GM19351 (cell line): ENCODE measurements around the gene NTM.
A peak's percentile ranks its signal among the peaks of the same experiment; 100 is the strongest.

Experiments used
- ATAC-seq: cut with Tn5 transposase; IDR thresholded peaks from one replicate; pipeline ENCODE4 v1.9.1; 2021; ENCODE audit warnings: mild to moderate bottlenecking, moderate library complexity; ENCODE audit not compliant: unreplicated experiment

Gene NTM

DNA sequence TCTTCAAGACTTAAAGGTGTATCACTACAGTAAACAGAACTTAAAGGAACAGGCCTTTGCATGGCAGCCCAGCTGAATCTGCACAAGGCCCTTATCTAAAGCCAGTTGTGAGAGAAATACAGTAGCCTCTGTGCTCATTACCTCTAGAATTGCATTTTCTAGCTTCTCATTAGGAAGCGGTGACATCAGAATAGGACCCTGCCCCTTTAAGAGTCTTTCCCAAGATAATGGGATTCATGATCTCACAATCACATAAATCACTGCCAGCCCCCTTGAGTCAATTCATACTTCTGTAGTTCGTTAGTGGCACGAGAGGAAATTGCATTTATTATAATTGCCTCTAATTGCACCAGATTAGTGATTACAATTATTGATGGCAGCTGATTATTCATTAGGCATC, 170.3 kb downstream of the NTM start:
- ATAC-seq: no peak

DNA sequence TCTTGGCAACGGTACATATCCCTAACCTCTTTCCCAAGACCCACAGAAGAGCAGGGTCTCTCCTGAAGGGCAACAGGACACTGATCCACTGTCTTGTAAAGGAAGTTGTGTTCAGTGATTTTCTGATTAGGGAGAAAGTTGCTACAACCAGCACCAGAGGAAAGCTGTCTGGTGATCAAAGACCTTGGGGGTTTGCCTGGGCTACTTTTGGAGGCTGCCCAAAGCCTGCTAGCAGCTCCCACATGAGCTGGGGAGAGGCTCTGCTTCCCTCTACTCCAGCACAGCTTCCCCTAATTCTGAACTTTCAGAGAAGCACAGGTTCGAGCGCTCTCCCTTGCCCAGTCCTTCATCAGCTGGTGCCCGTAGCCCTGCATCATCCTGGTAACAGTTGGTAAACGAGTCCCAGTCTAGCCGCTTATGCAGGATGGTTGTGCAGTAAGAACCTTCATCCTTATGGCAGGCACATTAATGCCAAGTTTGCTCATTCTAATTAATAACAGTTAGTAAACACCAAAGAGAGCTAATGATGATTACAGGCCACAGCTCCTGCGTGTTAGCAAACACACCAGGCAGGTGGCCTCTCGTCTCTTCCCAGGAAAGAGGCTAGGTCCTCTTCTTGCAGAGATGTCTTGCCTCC, 173.1 kb downstream of the NTM start:
- no peak for ATAC-seq

GRCh38 chr11:131544591-131544990, 174.2 kb downstream of the NTM start:
- ATAC-seq: no peak

DNA sequence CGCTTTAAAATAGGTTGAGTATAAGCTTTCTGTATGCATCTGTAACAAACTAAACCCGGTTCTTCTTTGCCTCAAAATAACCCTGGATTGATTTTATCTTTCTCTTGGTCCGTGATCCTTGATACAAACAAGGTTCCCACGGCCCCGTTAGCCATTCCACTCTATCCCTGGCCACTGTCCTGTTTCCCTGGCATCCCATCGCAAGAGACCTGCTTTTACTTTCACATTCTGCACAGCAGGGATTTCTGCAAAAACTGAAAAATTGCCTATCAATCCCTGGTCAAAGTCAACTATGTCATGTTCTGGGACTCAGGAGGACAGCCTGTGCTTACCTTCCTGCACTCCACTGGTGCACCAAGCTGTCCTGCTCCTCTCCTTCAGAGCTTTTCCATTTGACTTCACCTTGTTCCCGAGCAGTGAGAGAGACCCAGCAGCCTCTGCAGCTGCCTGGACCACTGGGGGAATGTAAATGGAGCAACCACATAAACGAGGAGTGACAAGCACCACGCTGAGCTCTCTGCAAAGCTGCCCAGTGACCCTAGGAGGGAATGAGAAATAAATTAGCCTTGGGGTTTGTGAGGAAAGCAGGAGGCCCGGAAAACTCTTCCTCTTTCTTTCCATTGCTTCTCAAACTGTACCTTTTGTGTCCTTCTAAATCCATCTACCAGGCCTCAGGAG, 175.9 kb downstream of the NTM start:
- no peak for ATAC-seq

GRCh38 chr11:131549099-131549498, 178.7 kb downstream of the NTM start:
- no peak for ATAC-seq

GRCh38 chr11:131549770-131550169, 179.4 kb downstream of the NTM start:
- no peak for ATAC-seq

DNA sequence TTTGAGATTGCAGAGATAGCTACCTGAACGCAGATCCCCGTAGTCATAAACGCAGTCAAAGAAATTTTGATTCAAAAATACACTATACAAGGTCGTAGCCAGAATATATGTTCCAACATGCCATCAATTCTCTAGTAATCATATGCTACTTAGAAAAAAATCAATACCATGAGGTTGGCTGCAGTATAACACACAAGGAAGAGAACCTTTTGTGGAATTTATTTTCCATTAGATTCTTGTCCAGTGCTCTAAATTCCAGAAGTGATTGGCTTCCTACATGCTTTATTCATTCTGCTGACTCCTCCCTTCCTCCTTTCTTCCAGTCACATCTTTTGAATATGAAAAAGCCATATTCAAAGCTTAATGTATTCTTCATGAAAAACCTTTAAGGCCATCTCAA, 189.9 kb downstream of the NTM start:
- no peak for ATAC-seq

DNA sequence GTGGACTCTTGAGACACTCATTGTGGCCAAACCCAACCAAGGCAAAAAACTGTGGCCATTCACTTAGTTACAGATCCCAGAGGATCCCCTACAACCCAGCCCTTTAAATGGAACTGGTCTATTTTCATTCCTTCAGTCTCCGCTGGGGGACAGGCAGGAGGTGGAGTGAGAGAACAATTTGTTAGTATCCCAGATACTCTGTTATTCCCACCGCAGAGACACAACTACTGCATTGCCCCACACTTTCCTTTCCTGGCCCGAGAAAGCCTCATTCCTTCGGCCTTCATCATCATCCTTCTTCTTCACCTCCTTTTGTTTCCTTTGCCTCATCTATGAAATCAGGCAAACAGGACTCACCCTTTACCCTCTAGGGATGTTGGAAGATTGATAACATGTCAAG, 191.1 kb downstream of the NTM start:
- ATAC-seq: no peak

DNA sequence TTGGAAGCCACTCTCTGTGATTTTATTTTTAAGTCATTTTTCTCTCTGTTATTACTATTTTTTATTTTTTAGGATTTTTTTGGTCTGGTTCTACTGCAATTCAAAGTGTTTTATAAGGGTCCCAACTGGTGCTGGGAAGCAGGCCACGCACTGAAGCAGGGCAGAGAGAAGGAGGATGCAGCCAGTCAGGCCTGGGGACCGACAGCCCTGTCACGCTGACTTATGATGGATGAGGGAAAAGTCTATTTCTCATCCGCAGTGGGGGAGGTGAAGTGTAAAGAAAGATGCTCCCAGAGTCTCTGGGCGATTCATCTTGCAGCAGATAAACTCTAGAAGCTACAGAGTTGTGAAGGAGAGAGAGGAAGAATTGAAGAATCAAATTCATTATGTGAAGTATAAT, 191.6 kb downstream of the NTM start:
- ATAC-seq: no peak

DNA sequence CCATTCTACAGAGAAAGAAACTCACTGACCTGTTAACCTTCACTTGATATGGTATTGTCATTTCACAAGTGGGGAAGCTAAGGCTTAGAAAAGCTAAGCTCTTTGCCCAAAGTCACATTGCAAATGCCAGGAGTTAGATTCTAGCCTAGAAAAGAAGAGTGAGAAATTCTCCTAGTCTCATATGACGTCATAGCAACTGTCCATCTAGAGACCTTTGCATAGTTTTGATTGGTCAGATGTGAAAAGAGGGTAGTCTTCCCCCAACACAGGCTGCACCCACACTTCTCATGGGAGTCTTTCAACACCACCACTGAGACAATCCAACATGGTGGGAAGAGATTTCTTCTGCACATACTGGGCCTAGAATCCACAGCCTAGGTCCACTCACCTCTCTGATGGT, 197.9 kb downstream of the NTM start:
- no peak for ATAC-seq

DNA sequence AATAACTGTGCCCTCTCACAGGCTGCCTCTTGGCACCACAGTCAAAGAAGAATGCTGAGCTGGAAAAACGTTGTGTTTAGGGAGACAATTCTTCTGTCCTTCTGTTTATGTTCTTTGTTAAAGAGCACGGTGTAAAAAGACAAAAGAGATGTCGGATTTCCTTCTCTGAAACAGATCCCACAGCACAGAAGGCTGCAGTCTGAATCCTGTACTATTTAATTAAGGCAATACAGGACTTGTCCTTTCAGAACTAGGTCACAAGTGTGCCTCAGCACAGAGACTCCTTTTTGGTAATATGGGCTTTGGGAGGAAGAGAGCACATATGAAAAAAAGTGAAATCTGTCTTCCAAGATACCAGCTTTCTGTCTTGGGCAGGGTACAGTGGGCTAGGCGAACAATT, 201.2 kb downstream of the NTM start:
- no peak for ATAC-seq

GRCh38 chr11:131572423-131572822, 202.0 kb downstream of the NTM start:
- ATAC-seq: no peak

DNA sequence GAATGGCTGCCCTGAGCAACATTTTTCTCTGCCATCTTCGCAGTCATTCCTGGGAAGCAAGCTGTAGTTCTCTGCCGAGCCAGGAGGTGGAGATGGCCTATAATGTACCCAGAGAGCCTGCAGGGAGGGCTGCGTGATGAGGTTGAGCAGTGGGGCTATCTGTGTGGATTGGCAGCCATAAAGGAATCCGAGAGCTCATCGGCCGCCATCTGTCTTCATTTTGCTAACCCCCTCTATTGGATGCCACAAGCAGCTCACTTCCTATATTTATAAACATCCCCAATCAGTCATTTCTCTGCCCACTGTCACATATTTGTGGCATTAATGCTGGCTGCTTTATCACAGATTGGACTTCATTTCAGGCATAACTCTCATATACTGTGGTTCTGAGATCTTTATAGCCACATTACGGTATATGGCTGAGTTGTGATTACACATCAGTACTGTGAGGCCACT, 209.5 kb downstream of the NTM start:
- ATAC-seq: peak; percentile 87

DNA sequence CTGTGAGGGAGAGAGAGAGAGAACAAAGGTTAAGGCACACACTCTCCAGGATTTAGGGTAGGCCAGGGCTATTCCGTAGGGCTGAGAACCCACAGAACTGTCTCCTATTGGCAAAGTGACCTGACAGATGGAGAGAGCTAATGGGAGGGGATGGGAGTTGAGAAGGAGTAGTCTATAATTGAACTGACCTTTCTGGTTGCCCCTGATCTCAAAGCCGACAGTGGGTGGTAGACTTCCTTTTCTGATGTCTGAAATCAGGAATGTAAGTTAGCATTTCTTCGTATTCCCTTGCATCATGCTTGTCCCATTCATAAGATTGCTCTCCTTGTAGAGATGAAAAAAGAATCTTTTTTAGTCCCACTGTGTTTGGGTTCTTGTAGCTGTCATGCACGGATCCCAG, 210.1 kb downstream of the NTM start:
- no peak for ATAC-seq

- no peak for ATAC-seq
Observed at GRCh38 chr11:131581046-131581445, 210.6 kb downstream of the NTM start.

- ATAC-seq: no peak
Observed at GRCh38 chr11:131582021-131582525, 211.7 kb downstream of the NTM start.

- no peak for ATAC-seq
Observed at GRCh38 chr11:131583421-131583820, 213.0 kb downstream of the NTM start.

DNA sequence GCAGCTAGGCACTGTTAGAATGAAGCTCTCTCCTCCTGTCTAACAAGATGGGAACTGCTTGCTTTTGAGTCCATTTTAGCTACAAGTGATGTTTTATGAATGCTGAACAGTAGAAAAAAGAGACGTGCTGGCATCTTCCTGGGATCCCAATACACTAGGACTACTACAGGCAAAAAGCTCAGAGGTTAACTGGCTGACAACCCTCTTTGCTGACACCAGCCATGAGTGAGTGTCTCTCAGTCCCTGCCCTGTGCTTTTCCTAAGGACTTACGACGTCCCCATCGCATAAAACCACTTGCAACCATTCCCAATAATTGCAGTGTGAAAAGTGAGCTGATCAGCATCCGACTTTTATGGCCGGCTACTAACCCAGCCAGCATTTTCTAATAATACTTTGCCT, 213.5 kb downstream of the NTM start:
- ATAC-seq: no peak

DNA sequence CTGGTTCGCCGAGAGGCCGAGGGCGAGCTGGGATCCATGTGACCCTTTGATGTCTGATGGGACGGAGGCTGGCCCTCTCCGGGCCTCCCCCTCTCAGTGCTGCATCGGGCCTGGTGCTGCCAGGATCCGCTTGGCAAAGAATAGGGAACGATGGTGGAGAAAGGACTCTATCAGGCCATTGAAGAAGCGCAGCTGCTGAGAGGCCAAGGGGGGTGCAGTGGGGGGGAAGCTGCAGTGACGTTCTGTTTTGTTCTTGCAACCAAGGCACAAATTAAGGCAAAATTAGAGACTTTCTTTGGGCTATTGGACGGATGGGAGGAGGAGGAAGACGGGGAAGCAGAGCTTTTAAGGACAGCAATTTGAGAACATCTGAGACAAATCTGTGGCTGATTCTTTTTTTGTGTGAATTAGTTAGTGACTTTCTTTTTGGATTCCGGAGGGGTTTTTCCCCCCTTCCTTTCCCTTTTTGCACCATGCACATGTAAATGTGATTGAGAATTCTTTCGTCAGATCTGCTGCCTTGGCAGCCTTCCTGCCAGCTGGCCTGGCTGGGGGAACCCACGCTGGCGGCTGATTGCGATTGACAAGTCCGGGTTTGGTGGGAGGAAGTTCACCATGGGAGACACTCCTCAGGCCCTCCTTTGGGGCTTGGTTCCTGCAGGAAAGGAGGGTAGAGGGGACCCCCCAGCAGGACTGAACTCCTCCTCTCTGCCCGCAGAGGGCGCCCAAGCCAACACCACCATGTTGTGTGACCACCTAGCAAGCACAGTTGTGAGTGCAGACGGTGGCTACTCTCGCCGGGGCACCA, 214.6 kb downstream of the NTM start:
- ATAC-seq: no peak

GRCh38 chr11:131588057-131588456, 217.6 kb downstream of the NTM start:
- ATAC-seq: no peak

DNA sequence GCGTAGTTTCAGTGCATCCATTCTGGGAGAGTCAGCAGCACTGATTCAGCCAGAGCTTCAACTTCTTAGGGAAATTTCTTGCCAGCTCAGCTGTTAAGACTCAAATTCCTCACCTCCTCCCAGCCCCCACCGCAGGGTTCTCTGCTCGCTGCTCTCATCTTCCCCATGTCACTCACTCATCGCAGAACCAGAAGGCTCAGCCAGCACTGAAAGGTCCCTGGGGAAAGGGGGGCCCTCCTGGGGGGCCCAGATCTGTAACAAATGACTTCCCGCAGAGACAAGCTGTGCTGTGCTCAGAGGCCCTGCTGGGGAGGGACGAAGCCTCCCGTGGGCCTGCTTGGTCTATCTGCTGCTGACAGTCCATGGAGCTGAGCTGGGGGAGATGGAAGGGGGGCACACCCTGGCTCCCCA, 220.6 kb downstream of the NTM start:
- no peak for ATAC-seq

DNA sequence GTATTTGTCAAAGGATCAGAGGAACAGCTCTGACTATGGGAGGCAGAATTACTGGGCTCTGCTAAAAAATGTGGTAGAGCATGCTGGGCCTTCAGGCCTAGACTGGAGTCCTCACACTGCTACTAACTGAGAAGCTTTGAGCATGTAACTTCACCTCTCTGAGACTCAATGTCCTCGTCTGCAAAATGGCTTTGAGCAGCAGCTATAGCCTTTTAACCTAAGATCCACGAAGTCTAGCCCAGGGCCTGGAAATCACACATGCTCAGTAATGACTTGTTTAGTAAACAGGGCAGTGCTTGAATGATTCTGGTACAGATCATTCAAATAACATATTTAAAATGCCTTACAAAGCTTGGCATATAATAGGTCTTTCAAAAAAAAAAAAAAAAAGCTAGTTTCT, 221.7 kb downstream of the NTM start:
- ATAC-seq: no peak
